Pancreas (tissue), 10 donors: ENCODE results near the gene CDH12. TPM values are rescaled to one million over a fixed set of nuclear protein-coding genes. Genes with fewer than 3 reads are reported as not detected.

Experiments
- ATAC-seq, 4 donors: fragments of 200-7000 bp; cut with Tn5 transposase; one replicate each; pipeline versions ENCODE4 v1.8.0 to v1.9.1; 2020; ENCODE audit warnings: mild to moderate bottlenecking in 4 of 4, moderate library complexity in 4 of 4
- DNase-seq, 6 donors: peaks; one replicate each; pipeline ENCODE4 v3.0.0-alpha.2; 2020
- FAIRE-seq: peaks from 2 replicates; lab custom pipeline; 2012; peaks lifted over from hg19 to GRCh38; lab: Jason Lieb, UNC
- H3K27ac ChIP-seq, 4 donors: fragments of 200-600 bp; sonication (generic); 1 replicate in 3 of 4; 2 replicates in 1 of 4; pipeline versions ENCODE4 v1.5.0 to v1.8.0; 2020
- H3K27me3 ChIP-seq, 4 donors: fragments of 200-600 bp; one replicate each; pipeline ENCODE4 v1.8.0; 2021
- H3K36me3 ChIP-seq, 3 donors: fragments of 200-600 bp; sonication (generic) in 1 of 3; one replicate each; pipeline versions ENCODE4 v1.5.0 to v1.8.0; 2020 to 2021
- H3K4me1 ChIP-seq, 3 donors: fragments of 200-600 bp; one replicate each; pipeline ENCODE4 v1.8.0; 2021
- H3K4me3 ChIP-seq, 4 donors: fragments of 200-600 bp; sonication (generic) in 2 of 4; one replicate each; pipeline versions ENCODE4 v1.5.0 to v1.8.0; 2020 to 2021
- H3K9me3 ChIP-seq, 4 donors: fragments of 200-600 bp; one replicate each; pipeline ENCODE4 v1.8.0; 2021
- WGBS, 2 donors: extraction: QIAGEN DNeasy Blood & Tissue Kit; methylation state at CpG; one replicate each; pipeline ENCODE4 v1.1.7; 2013; 5-methylcytosine and 5-hydroxymethylcytosine counted together
- intact Hi-C, 3 donors: fragments of 100-400 bp; cut with DNase I; formaldehyde crosslinking; loops; one replicate each; pipeline versions ENCODE4 v1.11.1 to v1.14.2; 2022
- polyA plus RNA-seq, 2 donors: library from polyadenylated mRNA; stranded (reverse); fragments of 200-250 nt; gene quantifications; one replicate each; pipeline ENCODE4 v1.2.3, GENCODE V29; 2013
- total RNA-seq, 6 donors: library from RNA; stranded (reverse); fragmentation: NEBNext Ultra II Directional in 4 of 6; extraction: Animal tissue kit (Norgen Biotek cat#: 25700) in 4 of 6; gene quantifications; one replicate each; pipeline versions ENCODE4 v1.2.1 to v1.2.4, GENCODE V29; 2021 to 2023
- TF ChIP-seq, protein P1 (sequence below), 4 donors: fragments of 200-600 bp; sonication (generic) in 3 of 4; IDR thresholded peaks; one replicate each; pipeline versions ENCODE4 v1.5.0 to v1.8.0; 2021; ENCODE audit warnings: antibody characterized with exemption in 4 of 4
- donor health status: healthy with polysubstance abuse.
- donor health status: DM: no; HTN: no; CAD: no; lungs with moderate emphysema.
- donor health status: DM: no; HTN: no; CAD: no.
- donor health status: control.
- donor health status: control.
- donor health status: Bipolar disorder and iron deficiency.
- donor health status: DM: yes; HTN: yes; CAD: no.
- donor health status: DM: no; HTN: no; CAD: no.
- donor health status: DM: no; HTN: no; CAD: no.
- donor health status: DM: yes; HTN: yes; CAD: no.

CDH12 gene
- total and polyA plus RNA-seq, 8 donors = 0.12 to 0.31 (median 0.17) TPM; not detected in 4

DNA sequence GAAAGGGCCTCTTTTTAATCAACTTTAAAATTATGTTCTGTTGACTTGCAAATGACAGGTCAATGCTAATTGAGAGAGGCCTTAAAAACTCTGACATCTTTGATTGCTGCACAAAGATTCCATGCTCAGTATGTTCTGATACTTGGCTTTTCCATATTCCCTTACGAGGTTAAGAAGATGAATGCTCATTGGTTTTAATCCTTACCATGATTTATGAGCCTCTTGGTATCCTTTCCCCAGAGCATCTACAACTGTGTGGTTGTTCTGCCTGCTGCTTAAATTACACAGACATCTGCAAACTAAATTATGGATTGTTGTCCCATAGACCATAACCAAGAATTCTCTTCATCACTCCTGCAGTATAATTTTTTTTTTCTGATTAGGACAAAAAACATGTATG lies 352.6 kb downstream of the CDH12 start:
- FAIRE-seq (no peak), ATAC-seq (no peak), DNase-seq (no peak)
- 52 to 71% methylated on average over 1 of the region's 1 CpG for WGBS, 2 donors
- H3K36me3 ChIP-seq = no peaks in the 10 kb centered on the region
- H3K4me3 ChIP-seq = no peak overlapping the region
- no peaks in the 10 kb centered on the region for H3K4me1 ChIP-seq
- intact Hi-C loops = no loop called here
- H3K9me3 ChIP-seq = no peaks in the 10 kb centered on the region
- TF ChIP-seq, protein P1, sequence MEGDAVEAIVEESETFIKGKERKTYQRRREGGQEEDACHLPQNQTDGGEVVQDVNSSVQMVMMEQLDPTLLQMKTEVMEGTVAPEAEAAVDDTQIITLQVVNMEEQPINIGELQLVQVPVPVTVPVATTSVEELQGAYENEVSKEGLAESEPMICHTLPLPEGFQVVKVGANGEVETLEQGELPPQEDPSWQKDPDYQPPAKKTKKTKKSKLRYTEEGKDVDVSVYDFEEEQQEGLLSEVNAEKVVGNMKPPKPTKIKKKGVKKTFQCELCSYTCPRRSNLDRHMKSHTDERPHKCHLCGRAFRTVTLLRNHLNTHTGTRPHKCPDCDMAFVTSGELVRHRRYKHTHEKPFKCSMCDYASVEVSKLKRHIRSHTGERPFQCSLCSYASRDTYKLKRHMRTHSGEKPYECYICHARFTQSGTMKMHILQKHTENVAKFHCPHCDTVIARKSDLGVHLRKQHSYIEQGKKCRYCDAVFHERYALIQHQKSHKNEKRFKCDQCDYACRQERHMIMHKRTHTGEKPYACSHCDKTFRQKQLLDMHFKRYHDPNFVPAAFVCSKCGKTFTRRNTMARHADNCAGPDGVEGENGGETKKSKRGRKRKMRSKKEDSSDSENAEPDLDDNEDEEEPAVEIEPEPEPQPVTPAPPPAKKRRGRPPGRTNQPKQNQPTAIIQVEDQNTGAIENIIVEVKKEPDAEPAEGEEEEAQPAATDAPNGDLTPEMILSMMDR (IDR thresholded peaks at IDR 0.05) = no peak
- H3K27ac ChIP-seq = no peak overlapping the region
- H3K27me3 ChIP-seq = no peaks in the 10 kb centered on the region

DNA sequence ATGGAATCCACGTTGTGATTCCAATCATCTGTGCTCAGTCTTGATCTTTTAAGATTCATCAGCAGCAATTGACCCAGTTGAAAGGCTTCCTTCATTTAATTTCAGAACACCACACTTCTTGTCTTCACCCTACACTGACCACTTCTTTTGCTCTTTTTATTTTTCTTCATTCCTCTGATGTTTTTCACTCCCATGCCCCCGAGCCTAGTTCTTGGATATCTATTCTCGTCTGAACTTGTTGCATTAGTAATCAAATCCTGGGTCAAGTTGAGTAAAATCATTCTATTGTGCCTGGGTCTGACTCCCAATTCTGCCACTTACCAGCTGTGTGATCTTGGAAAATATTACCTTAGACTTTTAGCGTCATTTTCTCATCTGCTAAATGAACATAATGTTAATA lies 356.5 kb downstream of the CDH12 start:
- Histone ChIP-seq H3K4me3 (no peak overlapping the region), H3K27ac (no peak overlapping the region), H3K4me1 (no peaks in the 10 kb centered on the region), H3K9me3 (no peaks in the 10 kb centered on the region), H3K27me3 (no peaks in the 10 kb centered on the region), H3K36me3 (no peaks in the 10 kb centered on the region)
- DNase-seq (no peak), FAIRE-seq (no peak), ATAC-seq (no peak)
- TF ChIP-seq, protein P1 (IDR thresholded peaks at IDR 0.05) = no peak
- intact Hi-C loops = no loop called here
- WGBS, 2 donors = 29 to 44% methylated on average over 4 of the region's 4 CpGs

DNA sequence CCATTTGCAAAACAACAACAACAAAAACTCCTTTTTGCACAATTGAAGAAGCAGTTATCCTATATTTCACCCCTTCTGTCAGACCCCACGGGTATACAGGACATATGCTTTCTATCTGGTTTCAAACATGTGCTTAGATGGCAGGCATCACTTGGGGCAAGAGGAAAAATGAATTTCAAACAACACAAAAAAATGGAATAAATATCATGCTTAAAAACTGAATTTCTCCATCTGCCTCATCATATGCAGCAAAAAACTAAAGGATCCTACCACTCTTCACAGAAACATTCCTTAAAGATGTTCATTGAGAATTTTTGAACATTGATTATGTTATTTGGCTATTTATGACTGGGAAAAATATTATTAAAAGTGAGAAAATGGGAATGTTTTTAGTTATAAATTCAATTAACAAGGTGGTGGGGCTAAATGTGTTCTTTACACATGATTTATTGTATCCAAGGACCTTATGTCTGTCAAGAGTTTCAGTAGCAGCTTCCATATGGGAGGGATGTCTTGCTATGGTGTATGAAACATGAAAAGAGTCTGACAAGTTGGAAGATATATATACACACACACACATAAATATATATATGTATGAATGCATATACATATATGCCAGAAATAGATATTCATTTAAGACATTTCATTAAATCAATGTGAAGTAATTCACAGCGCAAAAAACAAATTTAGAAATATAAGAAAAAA lies 358.0 kb downstream of the CDH12 start:
- no peaks in the 10 kb centered on the region for H3K27me3 ChIP-seq
- H3K4me1 ChIP-seq = no peaks in the 10 kb centered on the region
- 48 to 63% methylated on average over 2 of the region's 2 CpGs for WGBS, 2 donors
- no peaks in the 10 kb centered on the region for H3K36me3 ChIP-seq
- intact Hi-C loops = no loop called here
- ATAC-seq (no peak), DNase-seq (no peak), FAIRE-seq (no peak)
- no peak overlapping the region for H3K27ac ChIP-seq
- TF ChIP-seq, protein P1 (IDR thresholded peaks at IDR 0.05) = no peak
- H3K4me3 ChIP-seq = no peak overlapping the region
- H3K9me3 ChIP-seq = no peaks in the 10 kb centered on the region

DNA sequence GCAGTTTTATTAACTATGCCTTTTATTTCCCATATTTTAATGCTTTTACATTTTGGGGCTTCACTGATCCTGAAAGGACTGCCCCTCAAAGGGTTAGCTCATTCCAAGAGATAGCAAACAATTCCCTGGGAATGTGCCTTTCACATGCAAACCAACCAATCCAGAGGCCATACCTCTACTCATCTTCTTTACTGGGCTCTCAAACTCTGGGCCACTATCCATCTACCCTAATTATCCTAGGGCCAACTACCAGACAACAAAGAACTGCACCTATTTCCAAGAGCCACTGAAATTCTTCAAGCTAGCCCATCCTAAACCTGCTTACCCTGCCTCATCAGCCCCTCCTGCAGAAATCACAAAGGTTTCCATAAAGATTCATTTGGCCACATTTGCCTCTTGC lies 364.7 kb downstream of the CDH12 start:
- Histone ChIP-seq H3K27ac (no peak overlapping the region), H3K4me1 (no peaks in the 10 kb centered on the region), H3K4me3 (no peak overlapping the region), H3K9me3 (no peaks in the 10 kb centered on the region), H3K36me3 (no peaks in the 10 kb centered on the region), H3K27me3 (no peaks in the 10 kb centered on the region)
- intact Hi-C loops = no loop called here
- DNase-seq = no peak
- ATAC-seq = no peak
- TF ChIP-seq, protein P1 (IDR thresholded peaks at IDR 0.05) = no peak
- FAIRE-seq = no peak

DNA sequence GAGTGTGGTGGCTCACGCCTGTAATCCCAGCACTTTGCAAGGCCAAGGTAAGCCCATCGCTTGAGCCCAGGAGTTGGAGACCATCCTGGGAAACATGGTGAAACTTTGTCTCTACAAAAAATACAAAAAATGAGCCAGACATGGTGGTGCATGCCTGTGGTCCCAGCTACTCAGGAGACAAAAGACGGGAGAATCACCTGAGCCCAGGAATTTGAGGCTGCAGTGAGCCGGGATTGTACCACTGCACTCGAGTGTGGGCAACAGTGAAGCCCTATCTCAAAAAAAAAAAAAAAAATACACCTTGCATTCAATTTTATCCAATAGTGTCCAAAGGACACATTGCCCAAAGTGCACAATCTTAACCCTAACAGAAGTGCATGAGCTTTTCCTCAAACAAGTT lies 372.8 kb downstream of the CDH12 start:
- FAIRE-seq (no peak), DNase-seq (no peak), ATAC-seq (no peak)
- no peaks in the 10 kb centered on the region for H3K27me3 ChIP-seq
- H3K27ac ChIP-seq = no peak overlapping the region
- WGBS, 2 donors = 49 to 63% methylated on average over 5 of the region's 5 CpGs
- TF ChIP-seq, protein P1 (IDR thresholded peaks at IDR 0.05) = no peak
- no peaks in the 10 kb centered on the region for H3K36me3 ChIP-seq
- no peaks in the 10 kb centered on the region for H3K4me1 ChIP-seq
- no peak overlapping the region for H3K4me3 ChIP-seq
- H3K9me3 ChIP-seq = no peaks in the 10 kb centered on the region
- intact Hi-C loops = no loop called here
